Myometrial cell (primary cell): Measurements from ENCODE around the gene MARVELD2. TPM values are rescaled to one million over a fixed set of nuclear protein-coding genes. Genes with fewer than 3 reads are reported as not detected.

Source experiments
- total RNA-seq: library from RNA; depleted of rRNA; stranded (reverse); fragments of >200 nt; gene quantifications from 2 replicates; pipeline ENCODE4 v1.2.3, GENCODE V29; 2015

Gene MARVELD2
- total RNA-seq, result 0.58 and 0.71 TPM in 2 replicates

GRCh38 chr5:69414885-69415583 is at the start of gene MARVELD2:
MARVELD2 (plus strand) TSS chr5:69415116; CDS start chr5:69419386, 4,270 bp downstream.

GRCh38 chr5:69369340-69370121 is 45.4 kb upstream of the MARVELD2 start, which contains the start of the genes AK6, RAD17 and TAF9:
AK6 (minus strand) TSS chr5:69369520; CDS start chr5:69369490, 30 bp downstream.
RAD17 (plus strand) TSS chr5:69369818; CDS start chr5:69372209, 2,391 bp downstream.
TAF9 (minus strand) TSS chr5:69369520; CDS start chr5:69365737, 3,783 bp downstream.

GRCh38 chr5:69492391-69492922 is 77.5 kb downstream of the MARVELD2 start, which contains the start of gene OCLN:
OCLN (plus strand) TSS chr5:69492790; CDS start chr5:69504245, 11,455 bp downstream.

Other genes starting within 250 kb of the MARVELD2 start
- 241 and 262 TPM in 2 replicates for gene CCNB1, start 248.0 kb upstream of the MARVELD2 start, total RNA-seq
- 28.4 and 33.4 TPM in 2 replicates for gene CENPH, start 225.5 kb upstream of the MARVELD2 start, total RNA-seq
- 60.3 and 62.9 TPM in 2 replicates for gene CDK7, start 180.2 kb upstream of the MARVELD2 start, total RNA-seq
- 2.9 and 5.8 TPM in 2 replicates for gene CCDC125, start 82.3 kb upstream of the MARVELD2 start, total RNA-seq
- gene AK6, start 45.6 kb upstream of the MARVELD2 start, total RNA-seq, result 17.0 and 31.4 TPM in 2 replicates
- 93.1 and 97.7 TPM in 2 replicates for gene TAF9, start 45.6 kb upstream of the MARVELD2 start, total RNA-seq
- gene RAD17, start 45.3 kb upstream of the MARVELD2 start, total RNA-seq, result 12.7 and 20.0 TPM in 2 replicates
- gene OCLN, start 77.7 kb downstream of the MARVELD2 start, total RNA-seq, result 0.58 and 1.2 TPM in 2 replicates
- 19.6 and 25.2 TPM in 2 replicates for gene GTF2H2C, start 145.1 kb downstream of the MARVELD2 start, total RNA-seq